Measurements from ENCODE around the gene GANAB. TPM values are rescaled to one million over a fixed set of nuclear protein-coding genes. Genes with fewer than 3 reads are reported as not detected.
A peak's percentile ranks its signal among the peaks of the same experiment; 100 is the strongest.
"Not testable (repeated sequence)": the region's sequence is repeated elsewhere in the genome, so short reads cannot be mapped to it uniquely, and the experiment has no call there.

Gene GANAB
- total RNA-seq, 1 donor from 2014 or later = 347 TPM

GRCh38 chr11:62601372-62602140 is 44.9 kb downstream of the GANAB start, which contains the start of gene MTA2:
TSS of gene MTA2 (minus strand) at chr11:62601865. CDS start at chr11:62601450, 415 bp downstream.
- peak; percentile 90 for DNase-seq (ENCODE audit: low read depth)

- DNase-seq (ENCODE audit: low read depth) = no peak
These were observed 45.4 kb downstream of the GANAB start for GRCh38 chr11:62601122-62601371.

GRCh38 chr11:62600367-62601121 is 45.9 kb downstream of the GANAB start:
- no peak for DNase-seq (ENCODE audit: low read depth)

- DNase-seq (ENCODE audit: low read depth) = no peak
These were observed 46.5 kb downstream of the GANAB start for GRCh38 chr11:62599901-62600300.

GRCh38 chr11:62599069-62599696 is 47.2 kb downstream of the GANAB start:
- DNase-seq (ENCODE audit: low read depth) = peak; percentile 97

GRCh38 chr11:62595124-62595523 is 51.3 kb downstream of the GANAB start:
- DNase-seq (ENCODE audit: low read depth) = no peak

- DNase-seq (ENCODE audit: low read depth) = peak; percentile 53
These were observed 52.9 kb downstream of the GANAB start for GRCh38 chr11:62593434-62594044.

GRCh38 chr11:62592989-62593421 is 53.4 kb downstream of the GANAB start:
- no peak for DNase-seq (ENCODE audit: low read depth)

GRCh38 chr11:62592146-62592815 is 54.1 kb downstream of the GANAB start:
- DNase-seq (ENCODE audit: low read depth) = no peak

GRCh38 chr11:62591448-62592145 is 54.8 kb downstream of the GANAB start, which contains the start of gene TUT1:
TSS of gene TUT1 (minus strand) at chr11:62591523. CDS start at chr11:62591485, 38 bp downstream.
- DNase-seq (ENCODE audit: low read depth) = peak; percentile 99

GRCh38 chr11:62588966-62589637 is 57.3 kb downstream of the GANAB start:
- no peak for DNase-seq (ENCODE audit: low read depth)

GRCh38 chr11:62585356-62585755 is 61.1 kb downstream of the GANAB start:
- DNase-seq (ENCODE audit: low read depth) = not testable (repeated sequence)

- DNase-seq (ENCODE audit: low read depth) = not testable (repeated sequence)
These were observed 64.7 kb downstream of the GANAB start for GRCh38 chr11:62581735-62582134.

- DNase-seq (ENCODE audit: low read depth) = no peak
These were observed 65.3 kb downstream of the GANAB start for GRCh38 chr11:62580959-62581715.

GRCh38 chr11:62579252-62579651 is 67.2 kb downstream of the GANAB start:
- peak; percentile 69 for DNase-seq (ENCODE audit: low read depth)

GRCh38 chr11:62578541-62578940 is 67.9 kb downstream of the GANAB start:
- DNase-seq (ENCODE audit: low read depth) = no peak

- DNase-seq (ENCODE audit: low read depth) = no peak
These were observed 69.2 kb downstream of the GANAB start for GRCh38 chr11:62577046-62577714.

GRCh38 chr11:62575837-62576236 is 70.6 kb downstream of the GANAB start:
- no peak for DNase-seq (ENCODE audit: low read depth)

- DNase-seq (ENCODE audit: low read depth) = no peak
These were observed 71.3 kb downstream of the GANAB start for GRCh38 chr11:62575156-62575555.
